GM21367 (cell line): ENCODE data around the gene EMILIN1.
"Not testable (repeated sequence)": the region's sequence is repeated elsewhere in the genome, so short reads cannot be mapped to it uniquely, and the experiment has no call there.

ENCODE experiments used
- ATAC-seq: cut with Tn5 transposase; IDR thresholded peaks from one replicate; pipeline ENCODE4 v1.9.1; 2021; ENCODE audit not compliant: unreplicated experiment

The EMILIN1 gene

DNA sequence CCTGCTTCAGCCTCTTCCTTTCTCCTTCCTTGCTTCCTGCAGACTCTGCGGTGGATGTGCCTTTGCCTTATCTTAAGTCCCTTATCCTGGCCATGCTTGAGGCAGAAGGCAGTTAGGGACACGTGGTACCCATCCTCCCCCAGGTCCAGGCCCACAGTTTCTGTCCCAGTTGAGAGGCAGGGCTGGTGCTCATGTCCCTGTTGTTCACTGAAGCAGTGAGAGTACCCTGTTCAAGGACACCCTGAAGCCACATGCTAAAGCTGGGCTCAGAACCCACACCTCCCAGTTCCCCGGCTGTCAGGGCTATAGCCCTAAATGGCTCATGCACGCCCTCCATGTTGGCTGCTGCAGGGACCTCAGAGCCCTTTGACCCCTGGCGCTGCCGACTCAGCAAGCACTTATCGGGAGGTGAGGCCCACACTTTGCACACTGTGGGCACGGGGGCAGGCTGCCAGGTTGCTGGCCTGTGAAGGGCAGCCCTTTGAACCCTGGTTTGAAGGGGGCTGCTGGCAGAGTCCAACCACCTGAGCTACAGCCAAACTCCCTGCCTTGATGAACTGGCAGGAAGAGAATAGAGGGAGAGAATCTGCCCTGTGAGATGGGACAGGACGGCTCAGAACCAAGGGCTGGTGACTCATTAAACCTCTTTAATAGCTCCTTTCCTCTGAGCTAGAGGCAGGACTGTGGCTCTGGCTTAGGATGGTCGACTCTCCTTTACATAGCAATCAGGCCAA lies 14.4 kb downstream of the EMILIN1 start:
- ATAC-seq: no peak

DNA sequence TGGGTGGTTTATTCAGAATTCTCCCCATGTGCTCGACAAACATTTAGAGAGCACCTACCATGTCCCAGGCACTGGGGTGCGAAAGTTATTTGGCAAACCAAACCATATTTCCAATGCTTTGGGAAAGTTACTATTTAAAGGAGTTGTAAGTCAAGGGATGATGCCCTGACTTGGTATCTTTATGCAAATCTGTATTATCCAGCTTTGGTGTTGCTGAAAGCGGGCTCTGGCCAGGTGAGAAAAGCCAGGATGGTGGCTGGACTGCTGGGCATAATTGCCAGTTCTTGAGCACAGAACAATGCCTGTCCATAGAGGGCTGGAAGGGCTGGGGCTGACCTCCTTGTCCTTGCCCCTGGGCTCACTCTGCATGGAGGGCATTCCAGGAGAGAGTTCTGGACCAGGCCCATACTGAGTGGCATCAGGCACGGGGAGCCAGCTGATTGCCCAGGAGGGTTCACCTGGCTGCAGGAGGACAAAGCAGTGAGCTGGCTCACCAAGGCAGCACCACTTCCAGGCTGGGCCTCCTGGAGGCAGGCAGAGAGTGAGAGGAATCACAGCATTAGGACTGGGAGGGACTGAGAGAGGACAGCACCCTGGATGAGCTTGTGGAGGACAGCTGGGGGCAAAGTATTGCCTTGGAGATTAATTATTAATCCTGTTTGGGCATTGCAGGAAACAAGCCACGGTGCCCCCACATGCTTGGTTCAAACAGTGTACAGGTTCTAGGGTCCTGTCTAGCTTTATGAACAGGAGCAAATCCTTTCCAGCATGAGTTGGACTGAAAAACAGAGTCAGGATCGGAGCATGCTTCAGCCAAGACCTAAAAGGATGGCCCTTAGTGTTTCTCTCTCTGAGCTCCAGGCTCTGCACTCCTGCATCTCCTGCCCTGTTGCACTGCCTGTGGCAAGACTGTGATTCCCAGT lies 15.3 kb downstream of the EMILIN1 start:
- ATAC-seq: no peak

DNA sequence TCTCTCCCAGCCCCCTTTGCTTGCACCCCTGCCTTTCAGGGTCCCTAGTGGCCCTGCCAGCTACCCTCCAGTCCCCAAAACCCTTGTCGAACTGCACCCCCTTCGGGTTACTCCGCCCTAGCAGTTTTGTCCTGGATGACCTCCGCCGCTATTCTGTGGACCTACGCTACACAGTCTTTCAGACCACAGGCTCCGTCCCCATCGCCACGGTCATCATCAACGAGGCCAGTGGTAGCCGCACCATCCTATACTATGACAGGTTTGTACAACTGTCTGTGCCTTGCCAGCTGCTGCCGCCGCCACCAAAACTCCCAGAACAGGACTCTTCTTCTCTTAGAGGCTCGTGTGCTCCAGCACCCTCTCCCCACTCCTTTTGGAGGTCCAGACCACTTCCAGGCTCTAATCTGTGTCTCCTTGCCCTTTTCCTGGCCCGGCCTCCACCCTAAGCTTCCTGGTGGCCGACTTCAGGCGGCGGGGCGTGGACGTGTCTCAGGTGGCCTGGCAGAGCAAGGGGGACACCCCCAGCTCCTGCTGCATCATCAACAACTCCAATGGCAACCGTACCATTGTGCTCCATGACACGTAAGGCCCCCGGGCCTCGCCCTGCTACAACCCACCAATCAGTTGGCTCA lies 16.1 kb downstream of the EMILIN1 start:
- no peak for ATAC-seq

DNA sequence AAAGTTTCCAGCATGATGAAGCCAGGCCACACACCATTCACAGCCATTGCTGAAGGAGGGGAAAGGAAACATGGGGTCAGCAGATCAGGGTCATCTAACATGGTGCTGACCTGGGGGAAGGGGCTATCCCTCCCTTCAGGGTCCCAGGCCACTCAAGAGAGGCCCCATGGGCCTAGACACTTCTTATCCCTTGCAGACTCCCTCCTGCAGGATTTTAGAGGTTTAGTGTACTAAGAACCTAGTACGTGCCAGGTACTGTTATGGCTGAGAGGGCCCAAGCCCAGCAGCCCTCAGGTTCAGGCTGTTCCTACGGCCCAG lies 17.0 kb downstream of the EMILIN1 start:
- no peak for ATAC-seq

DNA sequence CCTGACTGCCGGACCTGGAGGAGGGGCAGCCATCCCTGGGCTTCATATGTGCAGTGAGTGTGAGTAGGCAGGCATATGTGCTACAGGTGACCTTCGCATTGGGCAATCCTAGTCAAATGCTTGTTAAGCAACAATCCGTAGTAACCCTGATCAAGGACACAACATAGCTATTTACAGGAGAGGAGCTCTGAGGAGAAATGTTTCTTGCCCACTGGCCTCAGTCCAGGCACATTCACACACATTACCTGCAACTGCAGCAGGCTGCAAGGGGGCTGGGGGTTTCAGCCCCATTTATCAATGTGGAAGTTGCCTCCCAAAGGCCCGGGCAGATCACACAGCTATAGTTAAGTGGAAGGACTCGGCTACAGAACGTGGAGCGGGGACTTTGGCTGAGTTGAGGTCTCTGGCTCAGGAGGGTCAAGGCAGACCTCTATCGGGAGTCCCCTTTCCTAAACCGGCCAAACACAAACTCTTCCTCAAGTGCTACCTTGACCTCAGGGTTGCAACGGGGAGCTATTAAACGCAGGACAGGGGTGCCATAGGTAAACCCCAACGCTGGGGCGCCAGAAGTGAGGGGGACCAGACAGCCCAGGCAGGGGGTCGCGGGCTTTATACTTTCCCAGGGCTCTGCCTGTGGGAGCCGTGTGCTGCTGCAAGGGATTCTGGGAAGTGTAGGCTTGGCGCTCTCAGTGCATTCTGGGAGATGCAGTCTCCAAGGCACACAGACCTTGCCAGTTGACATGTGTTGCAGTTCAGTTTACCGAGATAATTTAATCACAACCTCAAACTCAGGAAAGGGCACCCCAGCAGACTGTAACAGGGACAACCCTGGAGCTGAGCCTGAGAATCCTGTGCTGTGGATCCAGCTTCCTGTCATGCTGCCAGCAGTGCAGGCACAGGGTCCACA lies 17.6 kb downstream of the EMILIN1 start:
- no peak for ATAC-seq

DNA sequence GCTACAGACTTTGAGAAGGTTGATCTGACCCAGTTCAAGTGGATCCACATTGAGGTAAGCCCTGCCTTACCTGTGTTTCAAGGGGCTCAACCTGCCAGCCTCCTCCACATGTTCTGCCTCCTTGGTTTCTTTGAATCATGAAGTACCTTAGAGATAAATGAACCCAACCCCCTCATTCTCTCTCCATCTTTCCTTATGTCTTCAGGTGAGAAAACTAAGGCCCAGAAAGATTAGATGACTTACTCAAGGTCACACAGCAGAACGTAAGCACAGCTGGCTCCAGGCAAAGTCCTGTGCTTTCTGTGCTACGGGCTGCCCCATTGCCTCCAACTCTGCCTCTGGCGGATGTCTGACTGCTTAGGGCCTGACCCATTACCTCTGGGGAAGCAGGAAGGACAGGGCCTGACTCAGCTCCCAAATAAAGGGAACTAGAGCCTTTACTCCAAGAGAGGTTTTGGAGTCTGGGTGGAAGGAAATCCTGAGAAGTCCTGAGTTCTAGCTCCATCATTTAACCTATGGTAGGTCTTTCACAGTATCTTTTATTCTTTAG lies 18.4 kb downstream of the EMILIN1 start:
- no peak for ATAC-seq

DNA sequence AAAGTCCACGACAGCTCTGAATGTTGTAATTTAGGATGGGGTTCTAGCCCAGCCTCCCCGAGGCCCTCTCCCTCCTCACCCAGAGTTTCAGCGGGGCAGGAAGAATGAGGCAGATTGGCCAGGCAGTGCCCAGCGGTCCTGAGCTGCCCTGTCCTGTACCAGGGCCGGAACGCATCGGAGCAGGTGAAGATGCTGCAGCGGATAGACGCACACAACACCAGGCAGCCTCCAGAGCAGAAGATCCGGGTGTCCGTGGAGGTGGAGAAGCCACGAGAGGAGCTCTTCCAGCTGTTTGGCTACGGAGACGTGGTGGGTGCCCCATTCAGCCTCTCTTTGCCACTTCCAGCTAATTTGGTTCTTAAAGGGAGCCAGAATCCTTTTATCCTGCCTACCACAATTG lies 18.9 kb downstream of the EMILIN1 start:
- no peak for ATAC-seq

DNA sequence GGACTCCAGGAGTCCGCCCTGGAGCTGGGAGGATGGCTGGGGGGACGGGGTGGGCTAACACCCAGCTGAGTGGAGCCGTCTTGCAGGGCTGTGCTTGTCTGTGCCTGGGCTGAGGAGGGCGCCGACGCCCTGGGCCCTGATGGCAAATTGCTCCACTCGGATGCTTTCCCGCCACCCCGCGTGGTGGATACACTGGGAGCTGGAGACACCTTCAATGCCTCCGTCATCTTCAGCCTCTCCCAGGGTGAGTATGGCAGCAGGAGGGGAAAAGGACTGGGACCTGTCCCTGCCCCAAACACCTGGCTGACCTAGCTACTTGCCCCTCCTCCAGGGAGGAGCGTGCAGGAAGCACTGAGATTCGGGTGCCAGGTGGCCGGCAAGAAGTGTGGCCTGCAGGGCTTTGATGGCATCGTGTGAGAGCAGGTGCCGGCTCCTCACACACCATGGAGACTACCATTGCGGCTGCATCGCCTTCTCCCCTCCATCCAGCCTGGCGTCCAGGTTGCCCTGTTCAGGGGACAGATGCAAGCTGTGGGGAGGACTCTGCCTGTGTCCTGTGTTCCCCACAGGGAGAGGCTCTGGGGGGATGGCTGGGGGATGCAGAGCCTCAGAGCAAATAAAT lies 21.0 kb downstream of the EMILIN1 start:
- no peak for ATAC-seq

DNA sequence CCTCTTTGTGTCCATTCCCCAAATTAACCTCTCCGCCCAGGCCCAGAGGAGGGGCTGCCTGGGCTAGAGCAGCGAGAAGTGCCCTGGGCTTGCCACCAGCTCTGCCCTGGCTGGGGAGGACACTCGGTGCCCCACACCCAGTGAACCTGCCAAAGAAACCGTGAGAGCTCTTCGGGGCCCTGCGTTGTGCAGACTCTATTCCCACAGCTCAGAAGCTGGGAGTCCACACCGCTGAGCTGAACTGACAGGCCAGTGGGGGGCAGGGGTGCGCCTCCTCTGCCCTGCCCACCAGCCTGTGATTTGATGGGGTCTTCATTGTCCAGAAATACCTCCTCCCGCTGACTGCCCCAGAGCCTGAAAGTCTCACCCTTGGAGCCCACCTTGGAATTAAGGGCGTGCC lies 21.6 kb downstream of the EMILIN1 start:
- ATAC-seq: no peak

DNA sequence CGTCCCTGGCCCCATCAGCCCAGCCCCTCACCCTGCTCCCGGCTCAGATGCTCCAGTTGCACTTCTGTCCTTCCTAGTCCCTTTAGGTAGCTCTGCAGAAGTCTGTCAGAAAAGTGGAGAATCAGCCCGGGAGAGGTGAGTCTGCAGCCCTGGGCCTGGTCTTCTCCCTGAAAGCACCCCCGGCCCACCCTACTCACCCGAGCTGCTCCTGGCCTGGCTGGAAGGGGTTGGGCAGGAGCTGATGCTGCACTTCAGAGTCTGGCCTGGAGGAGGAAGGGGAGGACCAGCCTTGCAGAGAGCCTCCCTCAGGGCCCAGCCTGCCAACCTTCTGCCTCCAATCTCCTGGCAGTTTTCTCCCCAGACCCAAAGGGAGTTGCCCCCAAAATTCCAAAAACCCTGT lies 23.9 kb downstream of the EMILIN1 start:
- ATAC-seq: no peak

DNA sequence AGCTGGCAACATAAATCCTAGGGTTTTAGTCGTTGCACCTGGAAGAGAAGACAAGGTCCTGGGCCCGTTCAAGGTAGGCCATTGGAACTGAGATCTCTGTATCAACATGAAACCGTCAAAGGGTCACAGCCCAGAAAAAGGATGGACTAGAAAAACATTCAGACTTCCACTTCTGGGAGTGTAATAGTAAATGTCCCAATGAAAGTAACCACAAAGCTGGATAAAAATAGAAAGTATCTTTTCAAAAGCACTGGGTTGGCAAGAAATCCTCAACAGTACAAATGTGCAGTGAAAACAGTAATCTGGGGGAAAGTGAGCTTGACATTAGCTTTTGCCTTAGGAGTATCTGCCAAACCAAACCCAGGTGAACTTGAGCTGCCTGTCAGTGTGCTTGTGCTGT lies 27.6 kb downstream of the EMILIN1 start:
- ATAC-seq: no peak

DNA sequence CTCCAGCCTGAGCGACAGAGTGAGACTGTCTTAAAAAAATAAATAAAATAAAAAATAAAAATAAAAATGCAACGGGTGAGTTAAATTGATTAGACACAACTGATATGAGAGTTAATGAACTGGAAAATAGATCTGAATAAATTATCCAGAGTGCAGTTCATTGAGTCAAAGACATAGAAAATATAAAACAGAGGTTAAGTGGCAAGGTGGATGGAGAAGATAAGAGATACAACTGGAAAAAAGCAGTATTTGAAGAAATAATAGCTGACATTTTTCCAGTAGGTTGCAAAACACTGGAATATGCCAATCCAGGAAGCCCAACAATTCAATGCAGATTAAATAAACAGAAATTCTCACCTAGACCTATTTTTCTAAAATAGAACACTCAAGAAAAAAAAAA lies 29.8 kb downstream of the EMILIN1 start:
- no peak for ATAC-seq

DNA sequence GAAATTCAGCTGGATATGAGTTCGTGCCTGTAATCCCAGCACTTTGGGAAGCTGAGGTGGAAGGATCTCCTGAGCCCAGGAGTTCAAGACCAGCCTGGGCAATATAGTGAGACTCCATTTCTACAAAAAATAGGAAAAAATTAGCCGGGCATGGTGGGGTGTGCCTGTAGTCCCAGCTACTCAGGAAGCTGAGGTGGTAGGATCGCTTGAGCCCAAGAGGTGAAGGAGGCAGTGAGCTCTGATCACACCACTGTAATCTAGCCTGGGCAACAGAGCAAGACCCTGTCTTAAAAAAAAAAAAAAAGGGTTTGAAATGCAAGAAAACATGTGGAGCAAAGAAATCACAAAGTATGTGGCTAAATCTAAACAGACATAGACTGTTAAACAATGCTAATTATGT lies 30.7 kb downstream of the EMILIN1 start:
- ATAC-seq: no peak

DNA sequence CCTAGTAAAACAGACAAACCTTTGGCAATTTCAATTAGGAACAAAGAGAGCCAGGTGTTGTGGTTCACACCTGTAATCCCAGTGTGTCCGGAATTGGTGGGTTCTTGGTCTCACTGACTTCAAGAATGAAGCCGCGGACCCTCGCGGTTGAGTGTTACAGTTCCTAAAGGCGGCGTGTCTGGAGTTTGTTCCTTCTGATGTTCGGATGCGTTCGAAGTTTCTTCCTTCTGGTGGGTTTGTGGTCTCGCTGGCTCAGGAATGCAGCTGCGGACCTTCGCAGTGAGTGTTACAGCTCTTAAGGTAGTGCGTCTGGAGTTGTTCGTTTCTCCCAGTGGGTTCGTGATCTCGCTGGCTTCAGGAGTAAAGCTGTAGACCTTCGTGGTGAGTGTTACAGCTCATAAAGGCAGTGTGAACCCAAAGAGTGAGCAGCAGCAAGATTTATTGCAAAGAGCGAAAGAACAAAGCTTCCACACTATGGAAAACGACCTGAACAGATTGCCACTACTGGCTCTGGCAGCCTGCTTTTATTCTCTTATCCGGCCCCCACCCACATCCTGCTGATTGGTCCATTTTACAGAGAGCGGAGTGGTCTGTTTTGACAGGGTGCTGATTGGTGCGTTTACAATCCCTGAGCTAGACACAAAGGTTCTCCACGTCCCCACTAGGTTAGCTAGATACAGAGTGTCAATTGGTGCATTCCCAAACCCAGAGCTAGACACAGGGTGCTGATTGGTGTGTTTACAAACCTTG lies 32.4 kb downstream of the EMILIN1 start:
- not testable (repeated sequence) for ATAC-seq

DNA sequence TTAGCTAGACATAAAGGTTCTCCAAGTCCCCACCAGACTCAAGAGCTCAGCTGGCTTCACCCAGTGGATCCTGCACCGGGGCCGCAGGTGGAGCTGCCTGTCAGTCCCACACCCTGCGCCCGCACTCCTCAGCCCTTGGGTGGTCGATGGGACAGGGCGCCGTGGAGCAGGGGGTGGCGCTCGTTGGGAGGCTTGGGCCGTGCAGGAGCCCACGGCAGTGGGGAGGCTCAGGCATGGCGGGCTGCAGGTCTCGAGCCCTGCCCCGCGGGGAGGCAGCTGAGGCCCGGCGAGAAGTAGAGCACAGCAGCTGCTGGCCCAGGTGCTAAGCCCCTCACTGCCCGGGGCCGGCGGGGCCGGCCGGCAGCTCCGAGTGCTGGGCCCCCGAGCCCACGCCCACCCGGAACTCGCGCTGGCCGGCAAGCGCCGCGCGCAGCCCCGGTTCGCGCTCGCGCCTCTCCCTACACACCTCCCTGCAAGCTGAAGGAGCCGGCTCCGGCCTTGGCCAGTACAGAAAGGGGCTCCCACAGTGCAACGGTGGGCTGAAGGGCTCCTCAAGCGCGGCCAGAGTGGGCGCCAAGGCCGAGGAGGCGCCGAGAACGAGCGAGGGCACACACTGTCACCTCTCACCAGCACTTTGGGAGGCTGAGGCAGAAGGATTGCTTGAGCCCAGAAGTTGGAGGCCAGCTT lies 33.1 kb downstream of the EMILIN1 start:
- not testable (repeated sequence) for ATAC-seq

DNA sequence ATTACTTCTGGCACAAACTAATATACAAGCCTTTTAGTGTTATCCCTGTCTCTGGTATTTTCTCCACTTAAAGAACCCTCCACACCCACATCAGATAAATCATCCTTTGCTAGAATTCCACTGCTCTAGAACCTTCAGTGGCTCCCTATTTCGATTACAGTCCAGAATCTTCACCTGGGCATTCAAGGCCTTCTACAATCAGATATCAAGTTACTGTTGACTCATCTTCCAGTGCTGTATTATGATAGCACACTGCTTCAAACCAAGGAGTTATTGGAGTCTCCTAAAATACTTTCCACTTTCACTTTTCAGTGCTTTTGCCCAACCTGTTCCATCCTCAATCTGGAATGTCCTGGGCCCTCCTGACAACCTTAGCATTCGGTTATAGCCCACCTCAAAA lies 37.1 kb downstream of the EMILIN1 start:
- no peak for ATAC-seq

DNA sequence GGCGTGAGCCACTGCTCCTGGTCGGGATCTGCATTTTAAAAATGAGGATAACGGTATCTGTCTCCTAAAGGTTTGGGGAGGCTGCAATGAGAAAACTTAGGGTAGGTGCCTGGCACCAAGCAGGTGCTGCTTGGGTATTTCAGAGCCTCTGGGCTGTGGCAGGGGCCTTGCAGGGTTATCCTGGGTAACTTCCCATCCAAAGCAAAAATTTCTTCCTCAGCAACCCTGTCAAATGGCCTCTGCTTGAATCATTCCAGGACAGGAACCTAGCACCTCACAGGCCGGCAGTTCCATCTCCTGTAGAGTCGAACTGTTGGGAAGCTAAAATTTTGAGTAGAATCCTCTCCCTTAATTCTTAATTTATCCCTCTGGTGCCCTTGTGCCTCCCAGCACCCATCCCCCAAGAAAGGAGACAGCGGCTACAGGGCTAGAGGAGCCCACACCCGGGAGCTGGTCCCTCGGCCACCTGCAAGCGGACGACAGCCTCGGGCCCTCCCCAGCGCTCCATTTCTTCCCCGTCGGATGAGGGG lies 39.6 kb downstream of the EMILIN1 start:
- ATAC-seq: no peak

DNA sequence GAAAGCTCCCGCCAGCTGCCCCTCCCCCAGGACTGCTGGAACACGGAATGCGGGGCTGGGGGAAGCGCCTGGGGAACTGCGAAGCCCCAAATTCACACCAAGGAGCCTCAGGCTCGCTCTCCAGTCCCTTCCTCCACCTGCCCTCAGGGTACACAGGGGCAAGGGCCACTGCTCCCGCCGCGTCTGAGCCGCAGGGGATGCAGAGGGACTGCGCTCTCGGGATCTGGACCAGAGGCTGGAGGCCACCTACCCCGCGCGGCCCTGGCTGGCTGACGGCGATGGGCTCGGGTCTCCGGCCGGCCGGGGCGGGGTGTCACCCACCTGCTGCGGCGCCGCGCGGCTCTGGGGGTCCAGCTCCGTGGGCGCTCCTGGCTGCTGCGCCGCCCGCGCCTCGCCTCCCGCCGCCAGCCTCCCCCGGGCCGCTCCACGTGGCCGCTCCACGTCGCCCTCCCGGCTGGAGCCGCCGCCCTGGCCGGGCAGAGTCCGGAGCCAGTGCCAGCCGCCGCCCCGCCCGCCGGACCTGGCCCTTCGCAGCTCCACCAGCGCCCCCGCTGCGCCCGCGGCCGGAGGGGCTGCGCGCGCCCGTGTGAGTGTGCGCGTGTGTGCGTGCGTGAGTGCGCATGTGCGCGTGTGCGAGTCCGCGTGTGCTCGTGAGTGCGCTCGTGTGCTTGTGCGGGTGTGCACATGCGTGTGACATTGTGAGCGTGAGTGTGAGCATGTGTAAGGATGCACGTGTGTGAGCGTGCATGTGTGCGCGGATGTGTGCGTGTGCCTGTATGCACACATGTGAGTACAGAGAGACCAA lies 40.3 kb downstream of the EMILIN1 start, which contains the start of gene CGREF1:
CGREF1 (minus strand) TSS at position 604 of the 805 bp plus-strand sequence. CDS start 14,762 bp downstream, outside the sequence.
- ATAC-seq: no peak
